K562 (cell line): ENCODE data around the gene PLAC9.

Experiments used
- FOXJ3 ChIP-seq: sonication (generic); formaldehyde crosslinking; IDR thresholded peaks from 2 replicates; pipeline ENCODE4 v1.4.0; 2020; ENCODE audit warnings: mild to moderate bottlenecking, missing genetic modification reagents
- FOXP4 ChIP-seq: sonication (generic); formaldehyde crosslinking; IDR thresholded peaks from 2 replicates; pipeline ENCODE4 v1.8.0; 2022; ENCODE audit warnings: mild to moderate bottlenecking, missing genetic modification reagents, borderline replicate concordance
- NBN ChIP-seq: fragments of 450-650 bp; IDR thresholded peaks from 2 replicates; pipeline ENCODE4 v1.6.1; 2016; ENCODE audit warnings: low read depth, mild to moderate bottlenecking
- NRF1 ChIP-seq, 2 experiments: fragments of 450-650 bp; IDR thresholded peaks in 1 of 2; conservative IDR thresholded peaks in 1 of 2; 2 replicates each; pipeline ENCODE4 v1.6.1; 2014; ENCODE audit warnings: mild to moderate bottlenecking in 2 of 2
- TRIM25 ChIP-seq: fragments of 450-650 bp; IDR thresholded peaks from 2 replicates; pipeline ENCODE4 v1.7.0; 2016; ENCODE audit warnings: borderline replicate concordance
- ZNF263 ChIP-seq: sonication (generic); formaldehyde crosslinking; IDR thresholded peaks from 2 replicates; pipeline ENCODE4 v1.8.0; 2022; ENCODE audit warnings: mild to moderate bottlenecking, missing genetic modification reagents, borderline replicate concordance
- TF ChIP-seq, protein P1 (sequence below): fragments of 250-450 bp; sonication (Bioruptor Pico); IDR thresholded peaks from 2 replicates; pipeline ENCODE4 v1.5.0; 2020; ENCODE audit warnings: mild to moderate bottlenecking, borderline replicate concordance

- TF ChIP-seq, protein P1, sequence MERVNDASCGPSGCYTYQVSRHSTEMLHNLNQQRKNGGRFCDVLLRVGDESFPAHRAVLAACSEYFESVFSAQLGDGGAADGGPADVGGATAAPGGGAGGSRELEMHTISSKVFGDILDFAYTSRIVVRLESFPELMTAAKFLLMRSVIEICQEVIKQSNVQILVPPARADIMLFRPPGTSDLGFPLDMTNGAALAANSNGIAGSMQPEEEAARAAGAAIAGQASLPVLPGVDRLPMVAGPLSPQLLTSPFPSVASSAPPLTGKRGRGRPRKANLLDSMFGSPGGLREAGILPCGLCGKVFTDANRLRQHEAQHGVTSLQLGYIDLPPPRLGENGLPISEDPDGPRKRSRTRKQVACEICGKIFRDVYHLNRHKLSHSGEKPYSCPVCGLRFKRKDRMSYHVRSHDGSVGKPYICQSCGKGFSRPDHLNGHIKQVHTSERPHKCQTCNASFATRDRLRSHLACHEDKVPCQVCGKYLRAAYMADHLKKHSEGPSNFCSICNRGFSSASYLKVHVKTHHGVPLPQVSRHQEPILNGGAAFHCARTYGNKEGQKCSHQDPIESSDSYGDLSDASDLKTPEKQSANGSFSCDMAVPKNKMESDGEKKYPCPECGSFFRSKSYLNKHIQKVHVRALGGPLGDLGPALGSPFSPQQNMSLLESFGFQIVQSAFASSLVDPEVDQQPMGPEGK (CRISPR knock-in tag), result no peak
- TF ChIP-seq FOXP4 (no peak), NRF1 (conservative IDR thresholded peaks at IDR 0.05 in 1 of 2, IDR thresholded peaks at IDR 0.05 in 1 of 2) (no peak), NBN (no peak), ZNF263 (CRISPR knock-in tag) (no peak), TRIM25 (no peak), FOXJ3 (no peak)
These were observed 23.8 kb upstream of the PLAC9 start for GRCh38 chr10:80108576-80109239.
